Stimulated activated CD4-positive, alpha-beta T cell treated with anti-CD3 and anti-CD28 coated beads, Interleukin-1b, Interleukin-23, amount 100 ng/mL, for 48 hours (primary cell): Measurements from ENCODE around the gene KCNC4.

Experiments used
- DNase-seq: peaks from one replicate; pipeline ENCODE4 v3.0.0-alpha.2; 2020

Gene KCNC4

GRCh38 chr1:110212169-110213142 lies 2.3 kb downstream of the KCNC4 start:
- DNase-seq, result no peak

GRCh38 chr1:110213143-110213540 lies 3.0 kb downstream of the KCNC4 start:
- no peak for DNase-seq

GRCh38 chr1:110214454-110215404 lies 4.6 kb downstream of the KCNC4 start:
- DNase-seq, result no peak

- DNase-seq, result no peak
These were observed 5.8 kb downstream of the KCNC4 start for GRCh38 chr1:110215621-110216515.

- peak; percentile 39 for DNase-seq
These were observed 6.8 kb downstream of the KCNC4 start for GRCh38 chr1:110216844-110217444.

GRCh38 chr1:110218137-110218536 lies 8.0 kb downstream of the KCNC4 start:
- DNase-seq, result no peak

- no peak for DNase-seq
These were observed 8.6 kb downstream of the KCNC4 start for GRCh38 chr1:110218739-110219138.

- no peak for DNase-seq
These were observed 10.2 kb downstream of the KCNC4 start for GRCh38 chr1:110220324-110220723.

GRCh38 chr1:110221119-110221518 lies 11.0 kb downstream of the KCNC4 start:
- no peak for DNase-seq

- no peak for DNase-seq
These were observed 13.0 kb downstream of the KCNC4 start for GRCh38 chr1:110223127-110223526.

- DNase-seq, result no peak
These were observed 13.5 kb downstream of the KCNC4 start for GRCh38 chr1:110223581-110223980.

GRCh38 chr1:110224240-110224995 lies 14.3 kb downstream of the KCNC4 start:
- DNase-seq, result no peak

GRCh38 chr1:110225212-110225611 lies 15.1 kb downstream of the KCNC4 start:
- DNase-seq, result no peak

GRCh38 chr1:110225756-110226404 lies 15.8 kb downstream of the KCNC4 start:
- DNase-seq, result no peak

- no peak for DNase-seq
These were observed 17.7 kb downstream of the KCNC4 start for GRCh38 chr1:110227774-110228173.

GRCh38 chr1:110228381-110228780 lies 18.3 kb downstream of the KCNC4 start:
- no peak for DNase-seq

- DNase-seq, result no peak
These were observed 18.8 kb downstream of the KCNC4 start for GRCh38 chr1:110228869-110229268.

- no peak for DNase-seq
These were observed 19.4 kb downstream of the KCNC4 start for GRCh38 chr1:110229348-110230001.

- DNase-seq, result no peak
These were observed 20.5 kb downstream of the KCNC4 start for GRCh38 chr1:110230381-110231199.
